ENCODE results near the gene ATAD5.
A peak's percentile ranks its signal among the peaks of the same experiment; 100 is the strongest.
"Not testable (repeated sequence)": the region's sequence is repeated elsewhere in the genome, so short reads cannot be mapped to it uniquely, and the experiment has no call there.

Gene ATAD5

DNA sequence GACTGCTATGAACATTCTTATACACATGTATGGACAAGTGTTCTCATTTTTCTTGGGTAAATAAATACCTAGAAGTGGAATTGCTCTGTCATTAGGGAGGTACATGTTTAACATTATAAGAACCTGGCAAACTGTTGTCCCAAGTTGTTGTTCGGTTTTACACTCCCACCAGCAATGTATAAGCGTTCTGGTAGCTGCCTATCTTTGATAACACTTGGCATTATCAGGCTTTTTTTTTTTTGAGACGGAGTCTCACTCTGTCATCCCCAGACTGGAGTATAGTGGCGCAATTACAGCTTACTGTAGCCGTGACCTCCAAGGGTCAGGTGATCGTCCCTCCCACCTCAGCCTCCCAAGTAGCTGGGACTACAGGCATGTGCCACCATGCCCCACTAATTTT, 16.3 kb downstream of the ATAD5 start:
- no peaks in the 10 kb centered on the region for H3K9me3 Mint-ChIP-seq
- no peak overlapping the region for H3K4me3 Mint-ChIP-seq
- ATAC-seq (no peak), DNase-seq (no peak)
- H3K27me3 Mint-ChIP-seq, result no peaks in the 10 kb centered on the region
- no peak overlapping the region for H3K27ac Mint-ChIP-seq
- no peaks in the 10 kb centered on the region for H3K4me1 Mint-ChIP-seq

DNA sequence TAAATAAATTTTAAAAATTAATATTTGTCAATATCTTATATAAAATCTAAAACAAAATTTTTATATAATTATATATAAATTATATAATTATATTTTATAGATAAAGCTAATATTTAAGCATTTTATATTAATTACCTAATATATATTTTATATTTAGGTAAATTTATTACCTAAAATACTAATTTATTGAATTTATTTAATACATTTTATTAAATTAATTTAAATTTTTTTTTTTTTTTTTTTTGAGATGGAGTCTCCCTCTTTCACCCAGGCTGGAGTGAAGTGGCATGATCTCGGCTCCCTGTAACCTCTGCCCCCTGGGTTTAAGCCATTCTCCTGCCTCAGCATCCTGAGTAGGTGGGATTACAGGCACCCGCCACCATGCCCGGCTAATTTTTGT, 22.4 kb downstream of the ATAD5 start:
- Mint-ChIP-seq H3K27ac (no peak overlapping the region), H3K9me3 (no peaks in the 10 kb centered on the region), H3K4me3 (no peak overlapping the region), H3K27me3 (no peaks in the 10 kb centered on the region), H3K4me1 (no peaks in the 10 kb centered on the region)
- ATAC-seq, result no peak
- DNase-seq, result no peak

DNA sequence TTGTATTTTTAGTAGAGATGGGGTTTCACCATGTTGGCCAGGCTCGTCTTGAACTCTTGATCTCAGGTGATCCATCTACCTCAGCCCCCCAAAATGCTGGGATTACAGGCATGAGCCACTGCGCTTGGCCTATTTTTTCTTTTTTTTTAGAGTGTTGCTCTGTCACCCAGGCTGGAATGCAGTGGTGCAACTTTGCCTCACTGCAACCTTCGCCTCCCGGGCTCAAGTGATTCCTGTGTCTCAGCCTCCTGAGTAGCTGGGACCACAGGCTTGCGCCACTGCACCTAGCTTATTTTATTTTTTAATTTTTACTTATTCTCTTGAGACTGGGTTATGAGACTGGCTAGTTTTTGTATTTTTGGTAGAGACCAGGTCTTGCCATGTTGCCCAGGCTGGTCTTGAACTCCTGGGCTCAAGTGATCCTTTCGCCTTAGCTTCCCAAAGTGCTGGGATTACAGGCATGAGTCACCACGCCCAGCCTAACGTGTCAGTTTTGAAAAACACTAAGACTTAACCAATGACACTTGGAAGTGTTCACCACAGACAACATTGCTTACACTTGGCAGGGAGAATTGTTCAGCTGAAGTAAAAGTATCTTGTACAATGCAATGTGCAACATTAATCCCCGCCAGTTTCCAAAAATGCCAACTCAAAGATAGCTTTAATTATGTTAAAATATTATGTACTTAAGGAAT, 26.9 kb downstream of the ATAD5 start:
- no peak for DNase-seq

DNA sequence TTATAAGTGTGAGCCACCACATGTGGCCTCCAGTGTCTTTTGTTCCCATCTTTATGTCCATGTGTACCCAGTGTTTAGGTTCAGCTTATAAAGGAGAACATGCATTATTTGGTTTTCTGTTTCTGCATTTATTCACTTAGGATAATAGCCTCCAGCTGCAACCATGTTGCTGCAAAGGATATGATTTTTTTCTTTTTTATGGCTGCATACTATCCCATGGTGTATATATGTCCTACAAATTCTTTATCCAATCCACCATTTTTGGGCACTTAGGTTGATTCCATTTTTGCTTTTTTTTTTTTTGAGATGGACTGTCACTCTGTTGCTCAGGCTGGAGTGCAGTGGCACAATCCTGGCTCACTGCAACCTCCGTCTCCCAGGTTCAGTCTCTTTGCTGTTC, 32.9 kb downstream of the ATAD5 start:
- H3K4me1 Mint-ChIP-seq, result no peaks in the 10 kb centered on the region
- no peaks in the 10 kb centered on the region for H3K9me3 Mint-ChIP-seq
- no peak overlapping the region for H3K4me3 Mint-ChIP-seq
- no peaks in the 10 kb centered on the region for H3K27me3 Mint-ChIP-seq
- ATAC-seq (no peak), DNase-seq (no peak)
- H3K27ac Mint-ChIP-seq, result no peak overlapping the region

More for the DNA sequence above, 26.9 kb downstream of the ATAD5 start:
- no peaks in the 10 kb centered on the region for H3K9me3 Mint-ChIP-seq
- H3K27ac Mint-ChIP-seq, result no peak overlapping the region
- no peak for ATAC-seq
- no peaks in the 10 kb centered on the region for H3K4me1 Mint-ChIP-seq
- no peak overlapping the region for H3K4me3 Mint-ChIP-seq
- H3K27me3 Mint-ChIP-seq, result no peaks in the 10 kb centered on the region

DNA sequence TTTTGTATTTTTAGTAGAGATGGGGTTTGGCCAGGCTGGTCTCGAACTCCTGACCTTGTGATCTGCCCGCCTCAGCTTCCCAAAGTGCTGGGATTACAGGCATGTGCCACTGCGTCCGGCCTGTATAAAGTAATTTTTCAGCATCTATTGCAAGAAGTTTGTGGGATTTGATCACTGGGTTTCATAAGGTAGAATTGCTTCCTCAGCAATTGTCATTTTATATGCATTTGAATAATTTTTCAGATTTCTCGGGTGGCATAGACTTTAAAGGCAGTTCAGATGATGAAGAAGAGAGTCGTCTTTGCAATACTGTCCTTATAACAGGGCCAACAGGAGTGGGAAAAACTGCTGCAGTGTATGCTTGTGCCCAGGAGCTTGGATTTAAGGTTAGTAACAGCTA, 37.2 kb downstream of the ATAD5 start:
- no peak for DNase-seq
- H3K4me1 Mint-ChIP-seq, result no peaks in the 10 kb centered on the region
- ATAC-seq, result no peak
- no peak overlapping the region for H3K27ac Mint-ChIP-seq
- H3K4me3 Mint-ChIP-seq, result no peak overlapping the region
- H3K9me3 Mint-ChIP-seq, result no peaks in the 10 kb centered on the region
- no peaks in the 10 kb centered on the region for H3K27me3 Mint-ChIP-seq

DNA sequence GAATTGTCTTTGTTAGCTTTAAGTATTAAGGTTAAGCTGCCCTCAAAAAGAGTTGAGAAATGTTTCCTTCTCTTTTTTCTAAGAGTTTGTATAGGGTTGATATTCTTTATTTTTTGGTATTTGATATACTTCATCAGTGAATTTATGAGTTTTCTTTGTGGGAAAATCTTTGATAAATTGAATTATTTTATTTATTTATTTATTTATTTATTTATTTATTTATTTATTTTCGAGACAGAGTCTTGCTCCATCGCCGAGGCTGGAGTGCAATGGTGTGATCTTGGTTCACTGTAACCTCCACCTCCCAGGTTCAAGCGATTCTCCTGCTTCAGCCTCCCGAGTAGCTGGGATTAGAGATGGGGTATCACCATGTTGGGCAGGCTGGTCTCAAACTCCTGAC, 54.4 kb downstream of the ATAD5 start:
- Mint-ChIP-seq H3K27ac (no peak overlapping the region), H3K27me3 (no peaks in the 10 kb centered on the region), H3K9me3 (no peaks in the 10 kb centered on the region), H3K4me3 (no peak overlapping the region), H3K4me1 (no peaks in the 10 kb centered on the region)
- DNase-seq (no peak), ATAC-seq (no peak)

DNA sequence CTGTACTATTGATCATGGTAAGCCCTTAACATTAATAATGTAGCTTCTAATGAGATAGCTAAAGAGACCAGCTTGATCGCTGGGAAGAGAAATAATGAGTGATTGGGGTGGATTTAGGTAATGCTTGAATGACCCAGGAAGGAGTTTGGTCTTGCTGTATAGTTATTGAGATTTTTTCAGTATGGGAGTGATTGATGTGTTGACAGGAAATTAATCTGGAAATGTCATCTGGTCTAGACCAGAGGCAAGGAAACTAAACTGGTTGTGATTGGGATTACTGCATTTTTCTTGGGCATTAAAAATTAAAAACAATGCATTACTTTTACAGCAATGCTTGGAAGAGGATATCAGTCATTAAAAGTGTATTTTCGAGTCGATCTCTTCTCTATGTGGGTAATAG, 62.5 kb downstream of the ATAD5 start:
- Mint-ChIP-seq H3K27ac (no peak overlapping the region), H3K27me3 (no peaks in the 10 kb centered on the region), H3K4me3 (no peak overlapping the region), H3K4me1 (no peaks in the 10 kb centered on the region), H3K9me3 (no peaks in the 10 kb centered on the region)
- no peak for ATAC-seq
- DNase-seq, result no peak

DNA sequence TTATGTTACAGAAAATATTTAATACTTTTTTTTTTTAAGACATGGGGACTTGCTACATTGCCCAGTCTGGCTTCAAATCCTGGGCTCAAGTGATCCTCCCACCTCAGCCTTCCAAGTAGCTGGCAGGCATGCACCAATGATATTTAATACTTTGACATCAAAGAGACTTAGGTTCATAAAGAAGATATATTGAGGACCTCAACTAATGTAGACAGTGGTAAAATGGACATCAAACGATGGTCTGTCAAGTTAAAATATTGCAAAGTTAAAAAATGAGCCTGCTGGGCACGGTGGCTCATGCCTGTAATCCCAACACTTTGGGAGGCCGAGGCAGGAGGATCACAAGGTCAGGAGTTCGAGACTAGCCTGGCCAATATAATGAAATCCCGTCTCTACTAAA, 65.5 kb downstream of the ATAD5 start:
- Mint-ChIP-seq H3K27me3 (no peaks in the 10 kb centered on the region), H3K9me3 (no peaks in the 10 kb centered on the region), H3K27ac (no peak overlapping the region), H3K4me1 (peaks cover 11% of the 10 kb centered on the region), H3K4me3 (no peak overlapping the region)
- DNase-seq (no peak), ATAC-seq (no peak)

DNA sequence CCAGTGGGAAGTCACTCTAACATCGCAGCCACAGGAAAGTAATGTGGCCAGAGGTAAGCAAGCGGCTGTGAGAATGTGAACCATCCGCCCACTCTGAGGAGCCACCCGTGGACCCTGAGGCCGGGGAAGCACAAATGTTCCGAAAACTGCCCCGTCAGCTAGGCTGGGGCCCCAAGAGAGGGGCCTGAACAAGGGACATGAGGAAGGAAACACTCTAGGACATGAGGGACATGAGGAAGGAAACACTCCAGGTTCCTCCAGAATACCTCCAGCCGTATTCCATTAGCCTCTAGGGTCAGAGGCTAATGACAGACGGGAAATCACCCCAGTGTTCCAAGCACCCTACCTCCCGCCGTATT, 74.0 kb downstream of the ATAD5 start:
- peaks cover 50% of the 10 kb centered on the region for H3K4me1 Mint-ChIP-seq
- no peak for DNase-seq

DNA sequence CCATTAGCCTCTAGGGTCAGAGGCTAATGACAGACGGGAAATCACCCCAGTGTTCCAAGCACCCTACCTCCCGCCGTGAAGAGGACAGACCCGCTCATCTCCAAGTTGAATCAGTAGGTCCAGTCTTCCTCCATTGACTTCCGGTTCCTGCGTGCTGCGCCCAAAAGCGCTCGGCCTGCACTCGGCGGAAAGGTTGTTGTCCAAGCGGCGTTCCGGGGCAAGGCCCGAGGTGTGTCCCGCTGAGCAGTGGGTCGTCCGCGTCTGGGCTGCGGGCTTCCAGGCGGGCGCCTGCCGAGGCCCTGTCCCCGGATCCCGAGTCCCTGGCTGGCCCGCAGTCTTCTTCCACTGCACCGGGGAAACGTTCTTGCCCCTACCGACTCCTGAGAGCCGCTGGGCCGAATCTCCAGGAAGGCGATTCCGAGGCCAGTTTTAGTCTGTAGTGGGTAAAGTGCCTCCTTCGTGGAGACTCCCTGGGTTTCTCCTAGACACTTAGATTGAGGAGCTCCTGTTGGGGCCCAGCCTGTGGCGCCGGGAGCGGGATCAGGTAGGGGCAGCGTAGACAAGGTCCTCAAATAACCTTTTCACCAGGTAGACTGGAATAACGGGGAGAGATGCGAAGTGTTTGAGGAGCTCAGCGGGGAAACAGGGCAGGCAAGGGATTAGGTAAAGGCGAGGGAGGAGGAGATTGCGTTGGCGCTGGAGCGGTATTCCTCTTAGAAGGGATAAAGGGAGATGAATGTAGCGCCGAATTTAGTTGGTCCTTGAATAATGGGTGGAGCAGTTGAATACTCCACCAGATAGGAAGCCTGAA, 74.5 kb downstream of the ATAD5 start, which contains the start of gene TEFM:
TEFM (minus strand) TSS at position 138 of the 811 bp plus-strand sequence; CDS start at position 98, 40 bp downstream.
- Mint-ChIP-seq H3K4me1 (peaks cover 46% of the 10 kb centered on the region), H3K27me3 (no peaks in the 10 kb centered on the region), H3K9me3 (no peaks in the 10 kb centered on the region), H3K4me3 (peak within 1 kb of the TSS; percentile 96 to 97), H3K27ac (peak within 1 kb of the TSS; percentile 98)
- DNase-seq, result peak; percentile 92 to 95
- peak; percentile 100 for ATAC-seq

More for the DNA sequence above, 74.0 kb downstream of the ATAD5 start:
- H3K9me3 Mint-ChIP-seq, result no peaks in the 10 kb centered on the region
- peak overlapping the region; percentile 96 to 97 for H3K4me3 Mint-ChIP-seq
- peak; percentile 46 for ATAC-seq
- peak overlapping the region; percentile 98 for H3K27ac Mint-ChIP-seq
- H3K27me3 Mint-ChIP-seq, result no peaks in the 10 kb centered on the region

DNA sequence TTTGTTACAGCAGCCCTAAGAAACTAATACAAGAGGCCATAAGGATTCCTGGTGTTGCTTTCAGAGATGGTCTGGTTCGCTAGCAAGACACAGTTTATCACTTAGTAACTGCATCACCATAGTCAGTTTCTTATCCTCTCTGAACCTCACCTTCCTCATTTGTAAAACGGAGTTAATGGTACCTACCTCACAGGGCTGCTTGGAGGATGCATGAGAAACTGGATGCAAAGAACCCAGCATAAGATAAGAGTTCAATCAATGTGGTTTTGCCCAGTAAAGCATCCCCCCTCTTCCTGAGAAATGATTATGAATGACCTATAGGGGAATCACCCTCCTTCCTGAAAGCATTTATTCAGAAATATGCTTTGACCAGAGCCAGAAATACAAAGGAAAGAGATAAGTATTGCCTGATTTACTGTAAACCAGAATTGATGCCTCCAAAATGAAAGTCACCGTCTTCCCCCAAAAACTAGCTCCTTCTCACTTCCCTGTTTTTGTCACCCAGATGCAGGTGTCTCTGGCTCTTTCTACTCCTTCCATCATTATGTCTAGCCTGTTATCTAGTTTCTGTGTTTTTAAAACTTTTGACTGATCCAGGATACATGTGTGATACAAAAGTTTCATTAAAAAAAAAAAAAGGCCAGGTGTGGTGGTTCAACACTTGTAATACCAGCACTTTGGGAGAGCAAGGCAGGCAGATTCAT, 77.1 kb downstream of the ATAD5 start:
- no peak for ATAC-seq
- H3K4me1 Mint-ChIP-seq, result peaks cover 29% of the 10 kb centered on the region
- H3K9me3 Mint-ChIP-seq, result no peaks in the 10 kb centered on the region
- H3K27me3 Mint-ChIP-seq, result no peaks in the 10 kb centered on the region
- no peak overlapping the region for H3K4me3 Mint-ChIP-seq
- no peak for DNase-seq
- no peak overlapping the region for H3K27ac Mint-ChIP-seq

DNA sequence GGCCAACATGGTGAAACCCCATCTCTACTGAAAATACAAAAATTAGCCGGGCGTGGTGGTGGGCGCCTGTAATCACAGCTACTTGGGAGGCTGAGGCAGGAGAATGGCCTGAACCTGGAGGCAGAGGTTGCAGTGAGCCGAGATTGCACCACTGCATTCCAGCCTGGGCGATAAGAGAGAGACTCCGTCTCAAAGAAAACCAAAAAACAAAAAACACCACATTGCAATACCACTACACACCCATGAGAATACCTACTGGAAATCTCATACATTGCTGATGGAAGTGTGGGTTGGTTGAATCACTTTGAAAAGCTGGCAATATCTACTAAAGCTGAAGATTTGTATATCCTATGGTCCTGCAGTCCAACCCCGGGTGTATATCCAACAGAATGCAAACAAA, 78.4 kb downstream of the ATAD5 start:
- H3K9me3 Mint-ChIP-seq, DNase-seq, H3K4me3 Mint-ChIP-seq, ATAC-seq, H3K27ac Mint-ChIP-seq, H3K27me3 Mint-ChIP-seq: not testable (repeated sequence)
- peaks cover 24% of the 10 kb centered on the region for H3K4me1 Mint-ChIP-seq

DNA sequence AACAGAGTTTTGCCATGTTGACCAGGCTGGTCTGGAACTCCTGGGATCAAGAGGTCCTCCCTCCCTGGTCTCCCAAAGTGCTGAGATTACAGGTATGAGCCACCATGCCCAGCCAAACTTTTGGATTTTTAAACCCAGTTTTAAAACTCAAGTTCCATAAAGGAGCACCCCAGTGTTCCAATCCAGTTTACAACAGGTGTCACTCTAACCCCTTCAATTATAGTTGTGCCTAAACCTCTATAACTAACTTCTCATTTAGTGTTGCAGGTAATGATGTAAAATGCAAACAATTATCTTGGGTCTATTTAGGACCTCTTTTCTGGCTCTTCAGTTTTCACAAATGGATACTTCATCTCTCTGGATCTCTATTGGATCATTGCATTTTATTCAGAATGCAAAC, 82.2 kb downstream of the ATAD5 start:
- Mint-ChIP-seq H3K4me1 (peaks cover 2% of the 10 kb centered on the region), H3K27ac (no peak overlapping the region), H3K27me3 (no peaks in the 10 kb centered on the region), H3K4me3 (no peak overlapping the region), H3K9me3 (no peaks in the 10 kb centered on the region)
- no peak for ATAC-seq
- no peak for DNase-seq

DNA sequence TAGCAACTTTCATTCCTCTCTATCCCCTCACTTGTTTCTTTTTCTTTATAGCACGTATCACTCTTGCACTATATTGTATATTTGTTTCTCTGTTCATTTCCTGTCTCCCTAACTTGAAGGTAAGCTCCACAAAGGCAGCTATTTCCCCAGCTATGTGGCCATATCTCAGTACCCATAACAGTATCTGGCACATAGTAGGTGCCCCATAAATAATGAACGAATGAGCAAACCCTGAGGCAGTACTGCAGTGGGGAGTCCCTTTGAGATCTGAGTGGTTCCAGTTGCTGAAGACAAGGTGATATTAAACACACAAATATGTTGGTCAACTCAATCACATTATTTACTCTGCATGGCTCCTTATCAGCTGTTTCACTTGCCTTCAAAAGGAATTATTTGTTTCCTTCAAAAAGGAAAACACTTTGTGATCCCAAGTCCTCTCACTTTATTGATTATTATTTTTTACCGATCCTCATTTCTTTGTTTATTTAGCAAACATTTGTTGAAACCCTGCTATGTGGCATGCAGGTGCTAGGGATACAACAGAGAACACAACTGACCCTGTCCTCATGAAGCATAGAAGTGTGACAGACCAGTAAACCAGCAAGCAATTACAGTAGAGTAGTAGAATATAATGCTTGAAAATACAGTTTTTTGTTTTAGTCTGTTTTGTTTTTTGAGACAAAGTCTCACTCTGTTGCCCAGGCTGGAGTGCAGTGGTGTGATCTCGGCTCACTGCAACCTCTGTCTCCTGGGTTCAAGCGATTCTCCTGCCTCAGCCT, 84.3 kb downstream of the ATAD5 start:
- H3K4me3 Mint-ChIP-seq, result no peak overlapping the region
- ATAC-seq (no peak), DNase-seq (no peak)
- H3K9me3 Mint-ChIP-seq, result no peaks in the 10 kb centered on the region
- peaks cover 12% of the 10 kb centered on the region for H3K27me3 Mint-ChIP-seq
- no peak overlapping the region for H3K27ac Mint-ChIP-seq
- H3K4me1 Mint-ChIP-seq, result no peaks in the 10 kb centered on the region

DNA sequence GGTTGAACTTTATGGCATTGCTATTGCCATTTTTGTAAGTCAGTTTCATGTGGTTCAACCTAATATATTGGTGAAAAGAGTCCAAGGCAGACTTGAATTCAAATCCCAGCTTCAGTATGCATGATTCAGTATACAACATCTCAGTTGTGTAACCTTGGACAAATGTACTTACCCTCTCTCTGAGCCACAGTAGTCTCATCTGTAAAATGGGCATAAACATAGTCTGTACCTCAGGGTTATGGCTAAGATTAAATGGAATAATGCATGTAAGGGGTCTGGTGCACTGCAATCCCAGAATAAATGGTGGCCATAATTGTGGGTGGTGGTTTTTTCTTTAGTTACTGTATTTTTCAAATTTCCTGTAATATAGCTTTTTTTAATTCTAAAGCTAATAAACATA, 85.3 kb downstream of the ATAD5 start:
- ATAC-seq (no peak), DNase-seq (no peak)
- Mint-ChIP-seq H3K27me3 (peaks cover 22% of the 10 kb centered on the region), H3K4me1 (peaks cover 7% of the 10 kb centered on the region), H3K4me3 (no peak overlapping the region), H3K9me3 (no peaks in the 10 kb centered on the region), H3K27ac (no peak overlapping the region)

Data from stimulated activated naive CD8-positive, alpha-beta T cell treated with anti-CD3 and anti-CD28 coated beads, Interleukin-15, amount 100 ng/mL, for 72 hours (primary cell).